Activated CD4-positive, alpha-beta memory T cell treated with anti-CD3 and anti-CD28 coated beads for 36 hours (primary cell): ENCODE results near the gene TRIM46. TPM values are rescaled to one million over a fixed set of nuclear protein-coding genes. Genes with fewer than 3 reads are reported as not detected.
"Not testable (repeated sequence)": the region's sequence is repeated elsewhere in the genome, so short reads cannot be mapped to it uniquely, and the experiment has no call there.

Experiments used
- CTCF ChIA-PET: fragments of 350-600 bp; sonication (Branson Sonifier 250); formaldehyde crosslinking; loops from one replicate; lab custom pipeline; 2021; ENCODE audit warnings: antibody characterized with exemption, inconsistent platforms; lab: Charles Lee
- POLR2A ChIA-PET: fragments of 350-600 bp; sonication (Branson Sonifier 250); formaldehyde crosslinking; loops from one replicate; lab custom pipeline; 2021; ENCODE audit warnings: antibody characterized with exemption; lab: Charles Lee
- DNase-seq: peaks from one replicate; pipeline ENCODE4 v3.0.0-alpha.2; 2020
- H3K27ac Mint-ChIP-seq: one replicate; pipeline ENCODE4 v1.8.0; 2021; ENCODE audit warnings: mixed read lengths
- H3K27me3 Mint-ChIP-seq: one replicate; pipeline ENCODE4 v1.8.0; 2021; ENCODE audit warnings: mixed read lengths
- H3K36me3 Mint-ChIP-seq: one replicate; pipeline ENCODE4 v1.8.0; 2021; ENCODE audit warnings: mixed read lengths
- H3K4me1 Mint-ChIP-seq: one replicate; pipeline ENCODE4 v1.8.0; 2021; ENCODE audit warnings: low read depth, mixed read lengths
- H3K4me3 Mint-ChIP-seq: one replicate; pipeline ENCODE4 v1.8.0; 2021; ENCODE audit warnings: mild to moderate bottlenecking, mixed read lengths
- H3K9me3 Mint-ChIP-seq: one replicate; pipeline ENCODE4 v1.8.0; 2021; ENCODE audit warnings: mixed read lengths
- intact Hi-C: fragments of 100-400 bp; cut with micrococcal nuclease; formaldehyde crosslinking; loops from one replicate; pipeline ENCODE4 v1.15.1; 2023
- total RNA-seq, 2 experiments: library from RNA; stranded (reverse); gene quantifications; one replicate each; pipeline ENCODE4 v1.2.3, GENCODE V29; 2021

The TRIM46 gene
- total RNA-seq, 2 experiments from 2014 or later = 6.3 to 7.1 TPM

- intact Hi-C loops = loop anchor here (1.0 to 2.0 kb wide), 2 partner anchors 38 to 75 kb away; no protein-coding TSS in a partner anchor
- Mint-ChIP-seq H3K4me1 (peaks cover 11% of the 10 kb centered on the region), H3K27me3 (no peaks in the 10 kb centered on the region), H3K4me3 (no peak overlapping the region), H3K9me3 (no peaks in the 10 kb centered on the region), H3K27ac (no peak overlapping the region), H3K36me3 (peaks cover 13% of the 10 kb centered on the region)
- ChIA-PET CTCF (interaction anchor here (1.1 to 9.7 kb wide), 17 partner anchors 9 to 150 kb away, joined by 3 to 274 read pairs (median 6); partner anchors contain the start of genes ADAM15, SLC50A1 and THBS3), POLR2A (interaction anchor here (1.8 kb wide), 1 partner anchor 75 kb away, joined by 7 read pairs; no protein-coding TSS in a partner anchor)
- no peak for DNase-seq
Observed at GRCh38 chr1:155166471-155167165, 7.0 kb upstream of the TRIM46 start.

- DNase-seq = peak; percentile 92
- CTCF ChIA-PET = interaction anchor here (0.6 to 9.7 kb wide), 30 partner anchors 8 to 522 kb away, joined by 3 to 274 read pairs (median 5); partner anchors contain the start of genes ADAM15, EFNA1, SLC50A1 and THBS3
- H3K4me1 Mint-ChIP-seq = peaks cover 19% of the 10 kb centered on the region
- POLR2A ChIA-PET = interaction anchor here (1.8 kb wide), 1 partner anchor 76 kb away, joined by 7 read pairs; no protein-coding TSS in a partner anchor
- peak overlapping the region; percentile 49 for H3K4me3 Mint-ChIP-seq
- H3K27me3 Mint-ChIP-seq = no peaks in the 10 kb centered on the region
- no peak overlapping the region for H3K27ac Mint-ChIP-seq
- intact Hi-C loops = loop anchor here (1.0 to 2.0 kb wide), 2 partner anchors 39 to 76 kb away; no protein-coding TSS in a partner anchor
- H3K9me3 Mint-ChIP-seq = no peaks in the 10 kb centered on the region
- H3K36me3 Mint-ChIP-seq = peaks cover 17% of the 10 kb centered on the region
Observed at GRCh38 chr1:155167166-155168104, 6.2 kb upstream of the TRIM46 start.

GRCh38 chr1:155168105-155168445, 5.6 kb upstream of the TRIM46 start:
- ChIA-PET POLR2A (interaction anchor here (1.8 kb wide), 1 partner anchor 76 kb away, joined by 7 read pairs; no protein-coding TSS in a partner anchor), CTCF (interaction anchor here (0.9 to 9.7 kb wide), 25 partner anchors 10 to 124 kb away, joined by 3 to 274 read pairs (median 6); partner anchors contain the start of genes ADAM15, EFNA1, SLC50A1 and THBS3)
- intact Hi-C loops, H3K9me3 Mint-ChIP-seq, H3K4me3 Mint-ChIP-seq, H3K27ac Mint-ChIP-seq, H3K27me3 Mint-ChIP-seq, DNase-seq: not testable (repeated sequence)
- peaks cover 18% of the 10 kb centered on the region for H3K36me3 Mint-ChIP-seq
- H3K4me1 Mint-ChIP-seq = peaks cover 20% of the 10 kb centered on the region

GRCh38 chr1:155168456-155169210, 5.0 kb upstream of the TRIM46 start:
- ChIA-PET POLR2A (interaction anchor here (1.8 kb wide), 1 partner anchor 77 kb away, joined by 7 read pairs; no protein-coding TSS in a partner anchor), CTCF (interaction anchor here (0.9 to 9.7 kb wide), 26 partner anchors 9 to 189 kb away, joined by 3 to 274 read pairs (median 6); partner anchors contain the start of genes ADAM15, EFNA1, SLC50A1 and THBS3)
- Mint-ChIP-seq H3K27me3 (no peaks in the 10 kb centered on the region), H3K4me3 (no peak overlapping the region), H3K27ac (no peak overlapping the region), H3K36me3 (peaks cover 20% of the 10 kb centered on the region), H3K9me3 (no peaks in the 10 kb centered on the region), H3K4me1 (peaks cover 25% of the 10 kb centered on the region)
- intact Hi-C loops = no loop called here
- DNase-seq = no peak

GRCh38 chr1:155169541-155169940, 4.1 kb upstream of the TRIM46 start:
- Mint-ChIP-seq H3K27ac (no peak overlapping the region), H3K36me3 (peaks cover 20% of the 10 kb centered on the region), H3K9me3 (no peaks in the 10 kb centered on the region), H3K27me3 (no peaks in the 10 kb centered on the region), H3K4me1 (peaks cover 29% of the 10 kb centered on the region), H3K4me3 (no peak overlapping the region)
- ChIA-PET CTCF (interaction anchor here (0.6 to 9.7 kb wide), 9 partner anchors 8 to 125 kb away, joined by 3 to 274 read pairs (median 18); no protein-coding TSS in a partner anchor), POLR2A (no interaction called here)
- intact Hi-C loops = no loop called here
- DNase-seq = no peak

- H3K27me3 Mint-ChIP-seq = no peaks in the 10 kb centered on the region
- no peak overlapping the region for H3K4me3 Mint-ChIP-seq
- no peak for DNase-seq
- POLR2A ChIA-PET = no interaction called here
- H3K9me3 Mint-ChIP-seq = no peaks in the 10 kb centered on the region
- CTCF ChIA-PET = interaction anchor here (1.3 to 9.7 kb wide), 5 partner anchors 24 to 85 kb away, joined by 3 to 274 read pairs (median 20); no protein-coding TSS in a partner anchor
- no peak overlapping the region for H3K27ac Mint-ChIP-seq
- intact Hi-C loops = loop anchor here (5.0 kb wide), 3 partner anchors 37 to 168 kb away; partner anchors contain the start of genes MTX1, THBS3 and ZBTB7B
- peaks cover 35% of the 10 kb centered on the region for H3K4me1 Mint-ChIP-seq
- H3K36me3 Mint-ChIP-seq = peaks cover 20% of the 10 kb centered on the region
Observed at GRCh38 chr1:155170101-155170785, 3.4 kb upstream of the TRIM46 start.

GRCh38 chr1:155170806-155171205, 2.8 kb upstream of the TRIM46 start:
- Mint-ChIP-seq H3K4me3 (no peak overlapping the region), H3K36me3 (peaks cover 20% of the 10 kb centered on the region), H3K9me3 (no peaks in the 10 kb centered on the region), H3K27ac (no peak overlapping the region), H3K27me3 (no peaks in the 10 kb centered on the region), H3K4me1 (peaks cover 41% of the 10 kb centered on the region)
- ChIA-PET CTCF (interaction anchor here (2.9 to 9.7 kb wide), 3 partner anchors 81 to 120 kb away, joined by 11 to 274 read pairs (median 18); partner anchors contain the start of gene ADAM15), POLR2A (no interaction called here)
- DNase-seq = no peak
- intact Hi-C loops = loop anchor here (5.0 kb wide), 3 partner anchors 36 to 169 kb away; partner anchors contain the start of genes MTX1, THBS3 and ZBTB7B

GRCh38 chr1:155171836-155172731, 1.6 kb upstream of the TRIM46 start:
- Mint-ChIP-seq H3K4me1 (peaks cover 53% of the 10 kb centered on the region), H3K4me3 (peak overlapping the region; percentile 93), H3K27me3 (no peaks in the 10 kb centered on the region), H3K27ac (peak overlapping the region; percentile 96), H3K36me3 (peaks cover 23% of the 10 kb centered on the region), H3K9me3 (no peaks in the 10 kb centered on the region)
- DNase-seq = no peak
- intact Hi-C loops = loop anchor here (2.0 to 5.0 kb wide), 5 partner anchors 21 to 170 kb away; partner anchors contain the start of genes MTX1, THBS3 and ZBTB7B
- ChIA-PET CTCF (interaction anchor here (0.7 to 9.7 kb wide), 35 partner anchors 13 to 1040 kb away, joined by 3 to 274 read pairs (median 5); partner anchors contain the start of genes ADAM15, EFNA4, MTX1 and PMF1), POLR2A (interaction anchor here (1.0 to 7.5 kb wide), 5 partner anchors 21 to 87 kb away, joined by 3 to 70 read pairs (median 6); partner anchors contain the start of gene THBS3)

- POLR2A ChIA-PET = interaction anchor here (0.9 to 7.5 kb wide), 10 partner anchors 12 to 88 kb away, joined by 3 to 70 read pairs (median 3); partner anchors contain the start of gene THBS3
- Mint-ChIP-seq H3K4me3 (peak within 1 kb of the TSS; percentile 93), H3K36me3 (peaks cover 28% of the 10 kb centered on the region), H3K27ac (peak within 1 kb of the TSS; percentile 96), H3K27me3 (no peaks in the 10 kb centered on the region), H3K4me1 (peaks cover 48% of the 10 kb centered on the region), H3K9me3 (no peaks in the 10 kb centered on the region)
- CTCF ChIA-PET = interaction anchor here (0.5 to 9.7 kb wide), 45 partner anchors 9 to 1040 kb away, joined by 3 to 274 read pairs (median 4); partner anchors contain the start of genes ADAM15, EFNA4, MTX1 and PMF1
- intact Hi-C loops = loop anchor here (1.0 to 5.0 kb wide), 6 partner anchors 20 to 171 kb away; partner anchors contain the start of genes MTX1, SLC50A1, THBS3 and ZBTB7B
- DNase-seq = peak; percentile 98
Observed at GRCh38 chr1:155172732-155173477, 744 bp upstream of the TRIM46 start, which contains the start of gene KRTCAP2. Gene KRTCAP2, minus strand, starts transcription at chr1:155173304. Its CDS starts 80 bp downstream, at chr1:155173224.
